Peyer's patch (tissue), 4 donors: ENCODE data around the gene ISG20L2.

Source experiments
- CTCF ChIP-seq, 6 experiments: fragments of 450-650 bp in 4 of 6; fragments of 200-600 bp in 2 of 6; sonication (generic) in 1 of 6; IDR thresholded peaks; one replicate each; pipeline ENCODE4 v1.5.1; 2017 to 2019; ENCODE audit warnings: antibody characterized with exemption in 6 of 6, mild to moderate bottlenecking in 3 of 6, moderate library complexity in 1 of 6
- POLR2A ChIP-seq, 2 donors: fragments of 450-650 bp; IDR thresholded peaks; one replicate each; pipeline ENCODE4 v1.5.1; 2017; ENCODE audit warnings: antibody characterized with exemption in 2 of 2, mild to moderate bottlenecking in 2 of 2, moderate library complexity in 2 of 2

GRCh38 chr1:156744786-156745419 lies 16.3 kb upstream of the ISG20L2 start:
- TF ChIP-seq CTCF (IDR thresholded peaks at IDR 0.05) (no peak), POLR2A (IDR thresholded peaks at IDR 0.05) (no peak)
